Measurements from ENCODE around the gene ITPKB.

Gene ITPKB

GRCh38 chr1:226651732-226652105 lies 87.4 kb downstream of the ITPKB start:
- no peak for TF ChIP-seq CTCF (conservative IDR thresholded peaks at IDR 0.05; ENCODE audit: low read length)
- H3K4me3 ChIP-seq (ENCODE audit: low read length), result no peak overlapping the region
- no peak for DNase-seq (ENCODE audit: low read depth)

GRCh38 chr1:226651041-226651731 lies 87.9 kb downstream of the ITPKB start:
- no peak for TF ChIP-seq CTCF (conservative IDR thresholded peaks at IDR 0.05; ENCODE audit: low read length)
- H3K4me3 ChIP-seq (ENCODE audit: low read length), result no peak overlapping the region
- no peak for DNase-seq (ENCODE audit: low read depth)

GRCh38 chr1:226650236-226650841 lies 88.7 kb downstream of the ITPKB start:
- H3K4me3 ChIP-seq (ENCODE audit: low read length), result no peak overlapping the region

GRCh38 chr1:226649780-226650179 lies 89.3 kb downstream of the ITPKB start:
- H3K4me3 ChIP-seq (ENCODE audit: low read length), result no peak overlapping the region
- TF ChIP-seq CTCF (conservative IDR thresholded peaks at IDR 0.05; ENCODE audit: low read length), result peak; percentile 50
- DNase-seq (ENCODE audit: low read depth), result peak; percentile 46

More at GRCh38 chr1:226650236-226650841, 88.7 kb downstream of the ITPKB start:
- no peak for TF ChIP-seq CTCF (conservative IDR thresholded peaks at IDR 0.05; ENCODE audit: low read length)
- DNase-seq (ENCODE audit: low read depth), result no peak

GRCh38 chr1:226649244-226649643 lies 89.8 kb downstream of the ITPKB start:
- DNase-seq (ENCODE audit: low read depth), result no peak
- no peak for TF ChIP-seq CTCF (conservative IDR thresholded peaks at IDR 0.05; ENCODE audit: low read length)
- no peak overlapping the region for H3K4me3 ChIP-seq (ENCODE audit: low read length)

- no peak for DNase-seq (ENCODE audit: low read depth)
- H3K4me3 ChIP-seq (ENCODE audit: low read length), result no peak overlapping the region
- TF ChIP-seq CTCF (conservative IDR thresholded peaks at IDR 0.05; ENCODE audit: low read length), result no peak
These were observed 90.7 kb downstream of the ITPKB start for GRCh38 chr1:226648421-226648820.

- no peak overlapping the region for H3K4me3 ChIP-seq (ENCODE audit: low read length)
- no peak for TF ChIP-seq CTCF (conservative IDR thresholded peaks at IDR 0.05; ENCODE audit: low read length)
- no peak for DNase-seq (ENCODE audit: low read depth)
These were observed 91.4 kb downstream of the ITPKB start for GRCh38 chr1:226647719-226648118.
